ENCODE data around the gene HSFX3.

Gene HSFX3

GRCh38 chrX:149513825-149514428 lies 35.8 kb downstream of the HSFX3 start:
- no peak for DNase-seq

GRCh38 chrX:149512225-149512885 lies 37.4 kb downstream of the HSFX3 start:
- DNase-seq, result peak; percentile 70

- no peak for DNase-seq
These were observed 38.6 kb downstream of the HSFX3 start for GRCh38 chrX:149511081-149511480.

- DNase-seq, result no peak
These were observed 39.3 kb downstream of the HSFX3 start for GRCh38 chrX:149510386-149510785.

- no peak for DNase-seq
These were observed 41.3 kb downstream of the HSFX3 start for GRCh38 chrX:149508467-149508866.

GRCh38 chrX:149506349-149506748 lies 43.4 kb downstream of the HSFX3 start:
- no peak for DNase-seq

- DNase-seq, result no peak
These were observed 44.1 kb downstream of the HSFX3 start for GRCh38 chrX:149505671-149506070.

- DNase-seq, result peak; percentile 88
These were observed 44.6 kb downstream of the HSFX3 start, which contains the start of gene IDS for GRCh38 chrX:149504915-149505651. Gene IDS (minus strand): TSS chrX:149505306. CDS start chrX:149505137, 169 bp downstream.

GRCh38 chrX:149504226-149504914 lies 45.4 kb downstream of the HSFX3 start:
- peak; percentile 82 for DNase-seq

GRCh38 chrX:149503446-149503845 lies 46.3 kb downstream of the HSFX3 start:
- DNase-seq, result peak; percentile 83

- peak; percentile 28 for DNase-seq
These were observed 46.8 kb downstream of the HSFX3 start for GRCh38 chrX:149502923-149503322.

- DNase-seq, result no peak
These were observed 50.0 kb downstream of the HSFX3 start for GRCh38 chrX:149499766-149500165.

GRCh38 chrX:149498767-149499166 lies 51.0 kb downstream of the HSFX3 start:
- DNase-seq, result no peak

Data from activated CD4-positive, alpha-beta T cell treated with anti-CD3 and anti-CD28 coated beads, Interleukin-2, amount 50 U/mL, for 16 hours (primary cell).